Endothelial cell (in vitro differentiated cells): Measurements from ENCODE around the gene SLC37A2. TPM values are rescaled to one million over a fixed set of nuclear protein-coding genes. Genes with fewer than 3 reads are reported as not detected.

Source experiments
- DNase-seq: peaks from one replicate; pipeline ENCODE4 v3.0.0; 2021; ENCODE audit warnings: low spot score
- H3K27ac Mint-ChIP-seq: one replicate; pipeline ENCODE4 v1.8.0; 2021; ENCODE audit warnings: mixed read lengths, inconsistent platforms; ENCODE audit not compliant: unreplicated experiment
- H3K27me3 Mint-ChIP-seq: one replicate; pipeline ENCODE4 v1.8.0; 2021; ENCODE audit warnings: mild to moderate bottlenecking, moderate library complexity, mixed read lengths, inconsistent platforms; ENCODE audit not compliant: unreplicated experiment
- H3K36me3 Mint-ChIP-seq: one replicate; pipeline ENCODE4 v1.8.0; 2021; ENCODE audit warnings: mild to moderate bottlenecking, low read depth, mixed read lengths, inconsistent platforms; ENCODE audit not compliant: unreplicated experiment
- H3K4me1 Mint-ChIP-seq: one replicate; pipeline ENCODE4 v1.8.0; 2021; ENCODE audit warnings: mild to moderate bottlenecking, mixed read lengths, inconsistent platforms; ENCODE audit not compliant: unreplicated experiment
- H3K4me3 Mint-ChIP-seq: one replicate; pipeline ENCODE4 v1.8.0; 2021; ENCODE audit warnings: mild to moderate bottlenecking, mixed read lengths, inconsistent platforms; ENCODE audit not compliant: unreplicated experiment
- H3K9me3 Mint-ChIP-seq: one replicate; pipeline ENCODE4 v1.8.0; 2021; ENCODE audit warnings: mixed read lengths, inconsistent platforms; ENCODE audit not compliant: unreplicated experiment
- total RNA-seq: library from RNA; stranded (reverse); fragmentation: NEBNext Ultra II Directional; extraction: Animal tissue kit (Norgen Biotek cat#: 25700); gene quantifications from one replicate; pipeline ENCODE4 v1.2.1, GENCODE V29; 2021; ENCODE audit not compliant: unreplicated experiment
- TF ChIP-seq, protein P1 (sequence below): fragments of 200-600 bp; sonication (generic); IDR thresholded peaks from one replicate; pipeline ENCODE4 v1.5.0; 2021; ENCODE audit warnings: antibody characterized with exemption; ENCODE audit not compliant: unreplicated experiment

Gene SLC37A2
- total RNA-seq, 1 donor from 2014 or later: 0.49 TPM

DNA sequence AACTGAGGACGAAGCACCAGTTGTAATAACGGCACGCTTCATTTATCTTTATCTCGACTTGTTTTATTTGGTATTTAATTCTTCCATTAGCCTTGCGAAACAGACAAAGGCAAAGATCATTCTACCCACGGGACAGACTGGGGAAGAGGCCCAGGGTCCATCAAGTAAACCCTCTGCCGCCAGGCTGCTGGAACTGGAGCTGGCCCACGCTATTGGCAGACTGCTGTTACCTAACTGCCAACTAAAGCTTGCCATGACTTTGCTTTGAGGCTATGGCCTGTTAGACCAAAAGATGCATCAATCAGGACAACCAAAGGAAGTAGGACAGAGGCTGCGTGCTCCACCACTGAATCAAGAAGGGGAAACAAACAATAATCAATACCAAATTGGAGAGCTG lies 49.1 kb downstream of the SLC37A2 start:
- Mint-ChIP-seq H3K27ac (peak overlapping the region; percentile 42), H3K36me3 (no peaks in the 10 kb centered on the region)

GRCh38 chr11:125114518-125114917 lies 51.4 kb downstream of the SLC37A2 start:
- no peak for DNase-seq
- Mint-ChIP-seq H3K27me3 (peaks cover 2% of the 10 kb centered on the region), H3K36me3 (no peaks in the 10 kb centered on the region), H3K9me3 (no peaks in the 10 kb centered on the region), H3K4me3 (peak overlapping the region; percentile 62), H3K27ac (no peak overlapping the region), H3K4me1 (peaks cover 15% of the 10 kb centered on the region)
- TF ChIP-seq, protein P1, sequence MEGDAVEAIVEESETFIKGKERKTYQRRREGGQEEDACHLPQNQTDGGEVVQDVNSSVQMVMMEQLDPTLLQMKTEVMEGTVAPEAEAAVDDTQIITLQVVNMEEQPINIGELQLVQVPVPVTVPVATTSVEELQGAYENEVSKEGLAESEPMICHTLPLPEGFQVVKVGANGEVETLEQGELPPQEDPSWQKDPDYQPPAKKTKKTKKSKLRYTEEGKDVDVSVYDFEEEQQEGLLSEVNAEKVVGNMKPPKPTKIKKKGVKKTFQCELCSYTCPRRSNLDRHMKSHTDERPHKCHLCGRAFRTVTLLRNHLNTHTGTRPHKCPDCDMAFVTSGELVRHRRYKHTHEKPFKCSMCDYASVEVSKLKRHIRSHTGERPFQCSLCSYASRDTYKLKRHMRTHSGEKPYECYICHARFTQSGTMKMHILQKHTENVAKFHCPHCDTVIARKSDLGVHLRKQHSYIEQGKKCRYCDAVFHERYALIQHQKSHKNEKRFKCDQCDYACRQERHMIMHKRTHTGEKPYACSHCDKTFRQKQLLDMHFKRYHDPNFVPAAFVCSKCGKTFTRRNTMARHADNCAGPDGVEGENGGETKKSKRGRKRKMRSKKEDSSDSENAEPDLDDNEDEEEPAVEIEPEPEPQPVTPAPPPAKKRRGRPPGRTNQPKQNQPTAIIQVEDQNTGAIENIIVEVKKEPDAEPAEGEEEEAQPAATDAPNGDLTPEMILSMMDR: peak; percentile 27

More for the DNA sequence above, 49.1 kb downstream of the SLC37A2 start:
- peaks cover 2% of the 10 kb centered on the region for H3K27me3 Mint-ChIP-seq
- H3K4me3 Mint-ChIP-seq: peak overlapping the region; percentile 100
- no peaks in the 10 kb centered on the region for H3K9me3 Mint-ChIP-seq
- TF ChIP-seq, protein P1: no peak
- peaks cover 15% of the 10 kb centered on the region for H3K4me1 Mint-ChIP-seq
- DNase-seq: no peak

DNA sequence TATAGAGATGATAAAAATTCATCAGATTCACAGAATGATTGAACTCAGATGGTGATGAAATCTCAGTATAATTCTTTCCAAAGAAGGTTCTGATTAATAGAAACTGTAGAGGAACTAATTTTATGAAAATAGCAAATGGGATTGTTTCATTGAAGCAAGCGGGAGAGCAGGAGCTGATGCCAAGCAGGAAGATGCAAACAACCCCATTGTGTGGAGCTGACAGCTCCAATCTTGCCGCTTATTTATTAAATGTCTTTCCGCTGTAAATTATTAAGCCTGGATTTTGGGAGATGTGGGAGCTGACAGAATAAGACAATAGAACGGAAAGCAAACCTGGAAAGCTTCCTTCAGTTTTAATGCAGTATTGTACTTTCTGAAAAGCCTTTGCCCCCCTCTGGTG lies 54.3 kb downstream of the SLC37A2 start:
- Mint-ChIP-seq H3K36me3 (no peaks in the 10 kb centered on the region), H3K4me3 (no peak overlapping the region), H3K4me1 (no peaks in the 10 kb centered on the region), H3K9me3 (no peaks in the 10 kb centered on the region), H3K27ac (no peak overlapping the region), H3K27me3 (peaks cover 4% of the 10 kb centered on the region)
- TF ChIP-seq, protein P1: no peak
- DNase-seq: no peak

DNA sequence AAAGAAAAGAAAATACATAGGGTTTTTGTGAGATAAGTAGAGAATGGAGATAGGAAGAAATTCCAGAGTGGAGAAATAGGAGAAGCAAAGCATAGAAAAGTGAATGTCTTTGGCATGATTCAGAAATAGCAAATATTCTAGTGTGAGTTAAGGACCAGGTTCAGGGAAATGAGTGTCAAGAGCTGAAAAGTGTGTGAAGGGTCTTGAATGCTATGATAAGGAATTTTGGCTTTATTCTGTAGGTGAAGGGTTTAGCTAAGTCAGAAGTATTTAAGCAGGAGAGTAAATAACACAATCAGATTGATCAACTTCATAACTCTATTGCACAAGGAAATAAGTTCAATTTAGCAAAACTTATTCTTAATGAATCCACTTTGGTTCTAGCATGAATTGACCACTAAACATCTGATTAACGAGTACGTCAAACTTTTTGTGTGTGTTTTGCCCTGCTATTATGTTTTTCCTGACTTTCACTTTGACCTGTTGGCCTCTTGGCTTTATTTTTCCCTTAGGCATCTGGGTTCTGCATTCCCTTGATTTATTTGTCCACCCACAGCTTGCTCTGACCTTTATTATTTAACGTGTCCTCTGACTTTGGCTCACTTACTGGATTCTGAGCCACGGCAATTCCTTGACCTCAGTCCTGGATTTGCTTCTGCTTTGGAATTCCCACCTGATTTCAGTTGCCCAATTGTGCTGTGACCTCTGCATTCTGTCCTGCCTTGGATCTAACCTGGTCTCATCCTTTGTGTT lies 60.3 kb downstream of the SLC37A2 start:
- TF ChIP-seq, protein P1: no peak
- Mint-ChIP-seq H3K27ac (no peak overlapping the region), H3K27me3 (peaks cover 3% of the 10 kb centered on the region), H3K4me3 (no peak overlapping the region), H3K4me1 (no peaks in the 10 kb centered on the region), H3K36me3 (no peaks in the 10 kb centered on the region), H3K9me3 (no peaks in the 10 kb centered on the region)
- DNase-seq: no peak

DNA sequence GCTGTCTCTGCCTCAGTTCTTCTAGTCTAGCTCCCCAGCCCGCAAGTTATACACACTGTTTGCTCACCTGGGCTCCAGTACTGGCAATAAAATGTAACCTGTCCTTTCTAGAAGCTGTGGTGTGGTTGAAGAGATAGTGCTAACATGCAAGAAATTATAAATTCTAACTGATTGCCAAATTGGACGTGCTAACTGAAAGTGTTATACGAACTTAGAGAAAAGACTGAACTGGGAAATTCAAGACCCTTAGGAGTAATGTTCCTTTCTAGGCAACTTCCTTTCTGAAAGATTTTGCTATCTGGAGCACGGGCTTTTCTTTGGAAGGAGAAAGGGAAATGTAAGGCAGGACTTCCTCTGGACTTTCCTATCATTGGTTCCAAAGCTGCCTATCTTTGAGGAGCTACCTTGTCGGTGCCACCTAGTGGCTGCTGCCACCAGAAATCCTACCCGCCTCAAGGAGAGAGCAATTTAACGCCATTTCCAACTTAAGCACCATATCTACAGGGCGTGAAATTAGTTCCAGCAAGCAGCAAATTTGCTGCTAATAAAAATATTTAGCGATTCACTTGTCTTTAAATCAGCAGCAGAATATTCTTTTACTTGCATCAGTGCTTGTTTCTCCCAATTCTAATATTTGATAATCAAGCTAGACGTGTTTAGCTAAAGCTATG lies 61.0 kb downstream of the SLC37A2 start:
- Mint-ChIP-seq H3K9me3 (no peaks in the 10 kb centered on the region), H3K36me3 (no peaks in the 10 kb centered on the region), H3K4me1 (no peaks in the 10 kb centered on the region), H3K27me3 (peaks cover 3% of the 10 kb centered on the region), H3K27ac (no peak overlapping the region), H3K4me3 (no peak overlapping the region)
- peak; percentile 33 for DNase-seq
- TF ChIP-seq, protein P1: peak; percentile 24
